NCI-H526 (cell line): Measurements from ENCODE around the gene CTBS.
A peak's percentile ranks its signal among the peaks of the same experiment; 100 is the strongest.
"Not testable (repeated sequence)": the region's sequence is repeated elsewhere in the genome, so short reads cannot be mapped to it uniquely, and the experiment has no call there.

Source experiments
- DNase-seq, 2 experiments: peaks; one replicate each; lab custom pipeline; 2025; lab: John Stamatoyannopoulos, UW

The CTBS gene

DNA sequence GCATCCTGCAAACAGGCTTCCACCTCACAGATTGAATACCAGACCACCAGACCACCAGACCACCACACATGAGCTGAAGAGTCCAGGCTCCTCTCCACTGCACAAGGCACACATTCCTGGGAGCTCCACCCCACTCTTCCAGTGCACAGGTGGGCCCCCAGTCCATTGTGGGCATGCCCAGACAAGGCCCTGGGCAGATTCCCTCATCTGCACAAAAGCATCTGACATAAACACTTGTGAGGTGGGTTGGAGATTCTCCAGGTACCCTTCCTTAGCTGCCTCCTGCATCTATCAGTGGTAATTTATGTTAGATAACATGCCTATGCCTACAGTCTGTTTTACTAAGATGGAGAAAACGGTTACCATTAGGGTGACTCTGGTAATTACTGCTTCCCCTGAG lies 11.6 kb upstream of the CTBS start:
- no peak for DNase-seq

DNA sequence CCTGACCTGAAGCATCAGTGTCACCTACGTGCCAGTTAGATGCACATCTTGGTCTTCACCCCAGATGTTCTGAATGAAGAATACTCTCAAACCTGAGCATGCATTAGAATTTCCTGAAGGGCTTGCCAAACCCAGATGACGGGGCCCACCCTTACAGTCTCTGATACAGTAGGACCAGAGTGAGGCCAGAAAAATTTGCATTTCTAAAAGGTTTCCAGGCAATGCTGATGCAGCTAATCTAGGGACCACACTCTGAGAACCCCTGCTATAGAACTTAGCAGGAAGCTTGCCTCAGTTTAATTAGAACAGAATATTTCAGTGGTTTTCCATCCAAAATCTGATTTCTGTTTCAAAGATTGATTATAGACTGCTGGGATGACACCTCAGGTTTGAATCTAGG lies 9.9 kb upstream of the CTBS start:
- peak; percentile 16 to 48 for DNase-seq

DNA sequence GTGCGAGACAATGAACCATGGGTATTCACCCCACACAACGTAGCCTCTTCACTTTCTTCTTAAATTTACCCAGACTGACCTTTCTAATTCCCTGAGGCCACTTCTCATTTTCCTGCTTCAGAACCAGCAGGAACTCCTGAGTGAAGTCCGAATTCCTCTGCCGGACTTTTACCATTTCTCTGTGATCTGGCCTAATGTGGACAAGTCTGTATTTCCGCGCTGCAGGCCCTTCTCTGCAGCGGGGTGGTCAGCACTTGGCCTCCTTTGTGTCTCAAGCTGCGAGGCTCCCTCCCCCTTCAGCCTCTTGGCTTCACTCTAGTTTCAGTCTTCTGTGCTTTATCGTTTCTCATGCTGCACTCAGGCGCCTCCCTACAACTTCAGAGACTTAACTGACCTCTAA lies 9.4 kb upstream of the CTBS start:
- DNase-seq: peak in 1 of 2 experiments; percentile 31

DNA sequence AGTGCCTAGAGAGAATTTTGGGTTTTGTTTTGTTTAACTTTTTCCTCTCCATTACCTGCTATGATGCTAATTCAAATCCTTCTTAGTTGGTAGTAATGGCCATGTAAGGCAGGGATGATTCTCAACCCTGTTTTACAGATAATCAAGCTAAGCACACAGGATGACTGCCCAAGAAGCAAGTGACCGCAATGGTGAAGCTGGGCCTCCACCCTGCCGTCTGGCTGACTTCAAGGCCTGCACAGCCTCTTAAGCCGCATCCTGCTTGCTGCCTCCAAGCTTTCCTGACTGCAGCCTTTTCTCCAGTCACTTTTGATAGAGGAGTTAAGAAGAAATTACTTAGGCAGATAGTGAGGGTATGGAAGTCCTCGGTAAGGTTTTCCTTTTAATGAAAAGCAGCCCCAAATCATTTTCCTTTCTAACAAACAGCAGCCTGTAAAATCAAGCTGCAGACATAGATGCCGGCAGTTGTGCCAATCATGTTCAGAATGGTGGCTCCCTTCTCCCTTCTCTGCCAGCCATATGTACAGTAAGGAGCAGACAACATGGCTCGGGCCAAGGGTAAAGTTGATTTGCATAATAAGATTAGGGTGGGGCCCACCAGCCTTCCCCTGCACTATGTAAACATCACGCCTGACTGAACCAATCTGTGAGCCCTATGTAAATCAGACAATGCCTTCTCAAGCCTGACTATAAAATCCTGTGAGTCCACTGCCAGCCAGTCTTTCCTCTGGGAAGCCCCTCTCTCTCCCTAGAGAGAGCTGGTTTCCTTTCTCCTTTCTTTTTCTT lies 8.8 kb upstream of the CTBS start:
- peak; percentile 97 for DNase-seq

DNA sequence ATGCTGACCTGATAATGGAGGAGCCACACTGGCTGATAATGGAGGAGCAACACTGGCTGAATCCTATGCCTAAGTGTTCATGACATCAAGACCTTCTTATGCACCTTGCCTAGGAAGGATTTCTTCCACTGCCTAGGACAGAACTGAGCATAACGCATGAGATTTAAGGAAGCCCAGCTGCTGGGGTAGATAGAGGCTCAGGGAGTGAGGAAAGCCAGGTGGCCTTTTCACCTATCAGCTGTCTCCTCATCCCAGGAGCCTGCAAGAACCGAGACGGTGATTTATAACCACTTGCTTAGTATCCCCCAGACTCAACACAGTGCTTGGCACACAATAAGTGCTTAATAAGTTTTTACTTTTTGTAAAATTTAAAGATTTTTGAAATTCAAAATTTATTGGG lies 7.4 kb upstream of the CTBS start:
- no peak for DNase-seq

DNA sequence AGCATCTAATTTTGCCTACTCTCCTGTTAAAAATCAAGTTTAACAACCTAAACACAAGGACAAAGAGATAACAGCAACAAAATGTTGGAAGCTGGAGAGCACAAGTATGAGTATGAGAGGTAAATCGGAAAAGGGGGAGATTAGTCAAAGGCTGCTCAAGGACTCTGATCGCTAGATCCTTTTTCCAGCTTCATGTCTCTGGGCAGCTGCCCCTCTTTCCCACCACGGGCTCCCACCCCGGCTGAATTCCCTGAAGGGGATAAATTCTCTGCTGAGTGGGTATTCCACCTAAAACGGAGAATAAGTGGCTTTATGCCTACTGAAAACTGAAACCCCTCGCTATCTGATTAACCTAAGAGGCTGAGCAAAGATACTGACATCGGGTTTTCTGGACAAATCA lies 696 bp upstream of the CTBS start:
- no peak for DNase-seq

DNA sequence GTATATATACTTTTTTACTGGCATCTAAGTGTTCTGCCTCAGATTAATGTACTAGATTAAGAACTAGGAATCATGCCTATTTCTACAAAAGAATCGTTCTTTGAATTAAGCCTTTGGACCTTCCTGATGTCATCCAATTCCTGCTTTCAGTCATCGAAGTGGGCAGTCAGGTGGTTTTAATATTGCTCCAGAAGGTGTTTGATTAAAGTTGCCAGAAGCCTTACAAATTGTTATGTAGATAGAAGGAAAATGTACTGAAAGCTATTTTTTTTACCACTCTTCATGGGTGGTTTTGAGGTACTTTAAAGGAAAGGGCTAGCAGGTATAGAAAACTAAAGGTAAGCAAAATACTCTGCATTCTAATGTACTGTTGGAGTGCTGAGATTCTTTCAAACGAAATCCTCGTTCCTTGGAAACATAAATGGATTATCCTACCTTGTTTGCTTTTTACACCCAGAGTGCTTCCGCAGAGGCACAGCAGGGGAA lies 716 bp downstream of the CTBS start:
- DNase-seq: no peak

DNA sequence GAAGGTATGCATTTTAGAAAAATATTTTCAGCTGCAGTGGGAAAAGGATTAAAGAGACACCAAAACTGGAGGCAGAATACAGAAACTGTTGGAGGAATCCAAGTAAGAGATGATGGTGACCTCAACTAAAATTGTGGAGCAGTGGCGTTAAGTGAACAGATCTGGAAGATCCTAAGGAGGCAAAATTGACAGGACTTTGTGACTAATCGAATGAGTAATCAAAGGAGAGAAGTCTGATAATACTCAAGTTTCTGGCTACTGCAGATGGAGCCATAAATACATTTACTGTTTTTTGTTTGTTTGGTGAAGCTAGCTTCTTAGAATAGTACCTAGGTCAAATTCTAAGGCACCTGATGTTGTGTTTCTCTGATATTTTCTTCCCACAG lies 3.1 kb downstream of the CTBS start:
- DNase-seq: no peak

DNA sequence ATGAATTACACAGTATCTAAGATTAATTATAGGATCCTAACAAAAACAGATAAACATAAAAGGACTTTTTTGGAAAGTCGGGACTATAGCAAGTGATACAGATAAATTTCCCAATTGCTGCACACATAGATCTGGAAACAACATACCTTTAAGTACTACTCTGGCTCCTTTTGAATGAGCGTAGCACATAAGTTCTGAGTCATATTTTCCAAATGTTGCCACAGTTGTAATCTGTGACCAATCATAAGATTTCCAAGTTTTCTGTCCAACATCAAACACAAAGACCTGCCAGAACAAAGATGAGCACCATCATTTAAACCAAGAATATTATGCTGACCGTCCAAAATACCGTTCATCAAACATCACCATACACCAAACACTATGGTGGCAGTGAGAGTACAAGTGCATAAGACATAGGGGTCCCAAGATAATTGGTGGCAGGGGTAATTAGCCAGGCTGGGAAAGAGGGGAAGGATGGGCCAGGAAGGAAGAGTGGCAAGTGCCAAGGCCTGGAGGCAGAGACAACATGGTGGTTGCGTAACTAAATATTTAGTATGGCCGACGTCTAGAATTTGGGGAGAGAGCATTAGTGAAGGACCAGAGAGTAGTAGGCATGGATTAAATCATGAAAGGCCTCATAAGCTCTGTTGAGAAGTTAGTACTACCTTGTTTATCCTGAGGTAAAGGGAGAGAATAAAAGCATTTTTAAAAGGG lies 3.6 kb downstream of the CTBS start:
- DNase-seq: no peak

DNA sequence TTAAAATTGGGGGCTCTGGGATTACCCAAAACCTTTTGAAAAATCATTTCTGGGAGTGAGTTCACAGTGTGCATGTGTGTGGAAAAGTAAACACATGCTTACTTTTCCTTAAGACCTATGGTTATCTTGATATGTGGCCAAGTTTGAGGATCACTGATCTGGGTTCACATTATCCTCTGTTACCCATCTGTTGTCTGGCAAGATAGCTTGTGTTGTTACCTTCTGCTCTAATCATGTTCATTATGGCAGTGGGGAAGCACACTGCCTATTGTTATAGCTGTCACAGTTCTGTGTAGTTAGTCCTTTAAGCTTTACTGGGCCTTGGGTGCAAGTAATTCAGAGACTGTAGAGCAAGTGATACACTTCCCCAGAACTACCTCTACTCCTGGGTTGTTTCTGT lies 5.0 kb downstream of the CTBS start:
- no peak for DNase-seq

DNA sequence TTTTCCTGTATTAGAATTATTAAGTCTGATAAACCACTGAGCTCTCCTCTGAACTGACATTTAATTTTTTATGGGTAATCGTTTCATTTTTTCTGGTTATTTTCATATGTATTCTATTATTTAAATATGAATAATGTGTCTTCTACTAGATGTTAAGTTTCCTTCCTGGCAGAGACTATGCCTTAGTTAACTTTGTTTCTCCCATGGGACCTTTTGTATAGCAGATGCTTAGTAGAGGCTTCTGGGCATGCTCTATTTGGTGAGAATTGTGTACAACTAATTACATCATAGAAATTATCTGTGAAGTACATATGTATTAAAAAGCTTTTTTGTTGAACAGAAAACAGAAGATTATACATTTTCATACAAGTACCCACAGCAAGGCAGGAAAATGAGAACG lies 23.4 kb downstream of the CTBS start:
- DNase-seq: peak in 1 of 2 experiments; percentile 50

DNA sequence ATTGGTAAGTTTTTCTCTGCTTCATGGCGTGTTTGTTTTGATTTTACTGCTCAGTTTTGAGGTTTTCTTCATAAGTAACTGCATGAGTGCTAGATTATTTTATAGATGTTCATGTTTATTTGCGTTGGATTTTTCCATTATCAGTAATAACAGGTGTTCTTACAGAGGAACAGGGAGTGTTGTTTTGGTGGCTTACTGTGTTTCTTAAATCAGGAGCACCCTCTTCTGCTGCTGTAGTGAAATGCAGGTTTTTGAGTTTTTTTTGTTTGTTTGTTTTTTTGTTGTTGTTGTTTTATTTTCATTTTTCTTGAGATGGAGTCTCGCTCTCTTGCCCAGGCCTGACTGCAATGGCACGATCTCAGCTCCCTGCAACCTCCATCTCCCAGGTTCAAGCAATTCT lies 32.6 kb downstream of the CTBS start:
- peak in 1 of 2 experiments; percentile 6 for DNase-seq

DNA sequence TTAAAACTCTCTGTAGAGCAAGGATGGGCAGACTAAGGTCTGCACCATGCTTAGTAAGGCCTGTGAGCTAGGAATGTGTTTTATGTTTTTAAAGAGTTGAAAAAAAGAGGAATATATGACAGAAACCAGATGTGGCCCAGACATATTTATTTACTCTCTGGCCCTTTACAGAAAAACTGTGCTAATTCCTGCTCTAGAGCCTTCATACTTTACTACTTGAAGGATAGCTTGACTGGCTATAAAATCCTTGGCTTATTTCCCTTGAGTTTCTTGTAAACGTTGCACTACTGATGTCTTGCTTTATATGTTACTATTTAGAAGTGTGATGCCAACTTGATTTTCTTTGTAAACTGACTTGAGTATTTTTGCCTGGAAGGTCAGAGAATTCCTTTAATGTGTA lies 33.5 kb downstream of the CTBS start:
- no peak for DNase-seq

DNA sequence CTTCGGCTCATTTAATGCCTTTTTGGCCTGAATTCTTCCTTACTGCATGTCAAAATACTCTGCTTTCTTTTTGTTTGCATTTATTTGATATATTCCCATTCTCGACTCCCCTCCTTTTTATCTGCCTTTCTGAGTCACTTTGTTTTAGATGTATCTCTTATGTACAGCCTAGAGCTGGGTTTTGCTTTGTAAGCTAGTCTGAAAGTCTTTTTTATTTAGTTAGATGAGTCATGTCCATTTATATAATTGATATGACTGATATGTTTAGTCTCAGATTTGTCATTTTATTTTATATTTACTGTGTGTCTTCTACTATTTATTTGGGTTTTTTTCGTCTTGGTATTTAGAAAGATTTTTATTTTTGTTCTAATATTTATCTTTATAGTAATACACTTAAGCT lies 34.3 kb downstream of the CTBS start:
- DNase-seq: no peak

DNA sequence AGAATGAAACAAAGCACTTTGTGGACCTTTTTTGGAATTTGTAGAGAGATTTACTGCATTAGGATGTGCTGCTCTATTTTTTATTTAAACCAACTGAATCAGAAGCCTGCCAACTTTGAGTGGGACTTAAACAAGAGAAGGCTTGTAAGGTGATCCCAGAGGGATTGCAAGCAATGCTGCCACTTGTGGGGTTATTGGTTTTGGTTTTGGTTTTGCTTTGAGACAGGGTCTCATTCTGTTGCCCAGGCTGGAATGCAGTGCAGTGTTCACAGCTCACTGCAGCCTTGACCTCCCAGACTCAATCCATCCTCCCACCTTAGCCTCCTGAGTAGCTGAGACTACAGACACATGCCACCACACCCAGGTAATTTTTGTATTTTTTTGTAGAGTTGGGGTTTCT lies 35.6 kb downstream of the CTBS start:
- DNase-seq: no peak

DNA sequence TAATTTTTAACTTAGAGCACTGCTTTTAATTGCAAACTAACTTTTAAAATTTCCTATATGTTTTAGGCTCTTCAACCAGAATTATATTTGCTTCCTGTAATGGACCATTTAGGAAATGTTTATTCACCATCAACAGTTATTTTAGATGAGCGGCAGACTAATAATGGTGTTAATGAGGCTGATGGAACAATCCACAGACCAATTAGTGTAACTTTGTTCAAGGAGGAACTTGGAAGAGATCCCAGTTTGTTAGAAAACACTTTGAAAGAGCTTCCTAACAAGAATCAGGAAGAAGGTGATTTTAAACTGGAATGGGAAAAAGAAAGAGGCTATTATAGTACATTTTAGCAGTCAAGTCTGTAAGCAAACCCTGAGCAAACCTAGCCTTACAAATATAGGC lies 48.5 kb downstream of the CTBS start:
- DNase-seq: no peak

DNA sequence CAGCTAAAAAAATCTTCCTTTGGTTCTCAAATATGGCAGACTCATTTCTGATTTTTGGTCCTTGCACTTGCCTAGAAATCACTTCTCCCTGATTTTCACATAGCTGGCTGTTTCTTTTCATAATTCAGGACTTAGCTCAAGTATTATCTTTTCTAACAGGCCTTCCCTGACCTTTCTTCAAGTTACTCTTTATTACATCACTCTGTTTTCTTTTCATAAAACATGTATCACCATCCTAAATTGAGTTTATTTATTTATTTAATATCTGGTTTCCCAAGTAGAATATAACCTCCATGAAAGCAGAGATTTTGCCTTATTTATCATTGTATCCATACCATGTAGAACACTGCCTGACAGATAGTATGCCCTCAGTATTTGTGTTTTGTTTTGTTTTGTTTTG lies 49.6 kb downstream of the CTBS start:
- DNase-seq: no peak

DNA sequence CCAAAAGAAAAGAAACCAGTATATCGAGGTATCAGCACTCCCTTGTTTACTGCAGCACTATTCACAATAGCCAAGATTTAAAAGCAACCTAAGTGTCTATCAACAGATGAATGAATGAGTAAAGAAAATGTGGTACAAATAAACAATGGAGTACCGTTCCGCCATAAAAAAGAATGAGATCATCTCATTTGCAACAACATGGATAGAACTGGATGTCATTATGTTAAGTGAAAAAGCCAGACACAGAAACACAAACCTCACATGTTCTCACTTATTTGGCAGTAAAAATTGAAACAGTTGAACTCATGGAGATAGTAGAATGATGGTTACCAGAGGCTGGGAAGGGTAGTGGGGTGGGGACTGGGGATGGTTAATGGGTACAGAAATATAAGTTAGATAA lies 63.6 kb downstream of the CTBS start:
- DNase-seq: peak; percentile 26 to 53

DNA sequence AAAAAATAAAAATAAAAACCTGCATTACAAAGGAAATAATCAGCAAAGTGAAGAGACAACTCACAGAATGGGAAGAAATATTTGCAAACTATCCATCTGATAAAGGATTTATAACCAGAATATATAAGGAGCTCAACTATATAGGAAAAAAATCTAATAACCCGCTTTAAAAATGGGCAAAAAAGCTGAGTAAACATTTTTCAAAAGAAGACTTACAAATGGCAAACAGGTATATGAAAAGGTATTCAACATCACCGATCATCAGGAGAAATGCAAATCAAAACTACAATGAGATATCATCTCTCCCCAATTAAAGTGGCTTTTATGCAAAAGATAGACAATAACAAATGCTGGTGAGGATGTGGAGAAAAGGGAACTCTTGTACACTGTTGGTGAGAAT lies 64.1 kb downstream of the CTBS start:
- DNase-seq: peak; percentile 78 to 80

DNA sequence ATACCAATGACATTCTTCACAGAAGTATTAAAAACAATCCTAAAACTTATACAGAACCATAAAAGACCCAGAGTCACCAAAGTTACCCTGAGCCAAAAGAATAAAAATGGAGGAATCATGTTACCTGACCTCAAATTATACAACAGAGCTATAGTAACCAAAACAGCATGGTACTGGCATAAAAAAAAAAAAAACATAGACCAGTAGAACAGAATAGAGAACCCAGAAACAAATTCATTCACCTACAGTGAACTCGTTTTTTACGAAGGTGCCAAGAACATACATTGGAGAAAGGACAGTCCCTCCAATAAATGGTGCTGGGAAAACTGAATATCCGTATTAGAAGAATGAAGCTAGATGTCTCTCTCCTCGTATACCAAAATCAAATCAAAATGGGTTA lies 65.2 kb downstream of the CTBS start:
- no peak for DNase-seq

DNA sequence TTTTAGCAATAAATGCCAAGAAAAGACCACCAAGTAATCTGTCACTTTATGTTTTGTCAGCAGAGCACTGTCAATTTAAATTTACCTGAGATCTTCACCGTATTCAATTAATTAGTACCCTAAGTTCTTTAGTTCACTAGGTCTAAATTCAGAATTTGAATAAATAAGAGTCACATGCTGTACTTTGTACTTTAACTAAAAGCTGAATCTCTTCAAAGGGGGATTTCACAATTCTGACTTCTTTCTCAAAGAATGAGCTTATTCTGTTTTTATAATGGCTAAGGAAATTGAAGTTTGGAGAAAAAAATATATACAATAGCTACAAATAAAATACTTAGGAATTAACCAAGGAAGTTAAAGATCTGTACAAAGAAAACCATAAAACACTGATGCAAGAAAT lies 65.7 kb downstream of the CTBS start:
- no peak for DNase-seq

DNA sequence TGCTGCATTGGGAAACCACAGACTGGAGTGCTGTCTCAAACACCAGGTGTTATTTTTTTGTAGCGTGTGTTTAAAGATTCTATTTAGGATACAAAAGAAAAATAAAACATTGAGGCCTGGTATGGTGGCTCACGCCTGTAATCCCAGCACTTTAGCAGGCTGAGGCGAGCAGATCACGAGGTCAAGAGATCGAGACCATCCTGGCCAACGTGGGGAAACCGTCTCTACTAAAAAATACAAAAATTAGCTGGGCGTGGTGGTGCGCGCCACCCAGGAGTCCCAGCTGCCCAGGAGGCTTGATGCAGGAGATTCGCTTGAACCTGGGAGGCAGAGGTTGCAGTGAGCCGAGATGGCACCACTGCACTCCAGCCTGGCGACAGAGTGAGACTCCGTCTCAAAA lies 66.4 kb downstream of the CTBS start:
- DNase-seq: not testable (repeated sequence)

DNA sequence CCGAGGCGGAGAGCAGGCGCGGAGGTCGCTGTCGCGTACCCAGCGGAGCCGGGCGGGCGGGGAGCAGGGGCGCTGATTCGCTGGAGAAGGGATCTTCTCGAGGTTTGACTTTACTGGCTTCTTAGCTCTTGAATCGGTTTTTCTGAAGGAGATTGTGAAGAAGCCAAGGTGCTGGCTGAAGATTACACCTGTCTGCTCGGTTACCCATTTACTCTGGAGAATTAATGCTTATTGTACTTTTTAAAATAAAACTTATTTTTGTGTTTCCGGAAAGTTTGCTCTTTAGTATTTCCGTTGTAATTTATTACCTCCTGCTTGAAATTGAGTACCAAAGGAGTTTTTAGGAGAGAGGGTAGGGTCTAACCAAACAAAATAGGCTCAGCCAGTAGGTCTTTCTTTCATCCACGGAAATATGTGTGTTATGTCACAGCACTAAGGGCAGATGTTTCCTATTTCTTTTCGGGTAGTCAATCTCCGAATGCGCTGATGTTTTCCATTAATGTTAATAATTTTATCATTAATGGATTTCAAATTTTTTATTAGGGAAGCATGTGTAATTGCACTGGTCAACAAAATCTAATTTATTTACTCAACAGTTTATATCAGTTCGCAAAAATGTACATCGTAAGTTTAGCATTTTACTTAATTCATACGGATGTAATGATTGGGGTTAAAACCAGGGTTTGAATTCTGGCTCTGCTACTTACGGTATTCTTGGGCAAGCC lies 67.3 kb downstream of the CTBS start:
- DNase-seq: no peak
